PFSK-1 (cell line): ENCODE data around the gene ZFYVE27.

Experiments
- FOXP2 ChIP-seq: optimal IDR thresholded peaks from 2 replicates; pipeline ENCODE3; 2011; ENCODE audit warnings: borderline replicate concordance, control low read depth, inconsistent platforms; ENCODE audit not compliant: insufficient read depth; ENCODE audit errors: extremely low read length, extremely low read depth
- POLR2AphosphoS5 ChIP-seq: IDR thresholded peaks from 2 replicates; pipeline ENCODE4 v1.6.1; 2012; ENCODE audit warnings: low read depth, mild to moderate bottlenecking, control low read depth, low read length, moderate library complexity
- REST ChIP-seq, 2 experiments: IDR thresholded peaks; 2 replicates each; pipeline versions ENCODE4 v1.6.1 to v1.8.0; 2011 to 2012; ENCODE audit warnings: low read depth in 2 of 2, low read length in 2 of 2, control low read depth in 1 of 2, inconsistent platforms in 1 of 2, mild to moderate bottlenecking in 1 of 2, moderate library complexity in 1 of 2; ENCODE audit not compliant: insufficient read depth in 1 of 2
- SIN3A ChIP-seq: IDR thresholded peaks from 2 replicates; pipeline ENCODE4 v1.6.1; 2012; ENCODE audit warnings: mild to moderate bottlenecking, low read length, moderate library complexity, borderline replicate concordance; ENCODE audit not compliant: insufficient read depth
- TAF1 ChIP-seq: IDR thresholded peaks from 2 replicates; pipeline ENCODE4 v1.6.1; 2012; ENCODE audit warnings: low read length, control low read depth, borderline replicate concordance; ENCODE audit not compliant: insufficient read depth

GRCh38 chr10:97791824-97792721, 55.1 kb downstream of the ZFYVE27 start:
- no peak for TF ChIP-seq REST (IDR thresholded peaks at IDR 0.05; ENCODE audit: insufficient read depth in 1 of 2, low read depth in 2 of 2, low read length in 2 of 2)
- no peak for TF ChIP-seq TAF1
- TF ChIP-seq SIN3A = no peak
- TF ChIP-seq POLR2AphosphoS5 = no peak
- TF ChIP-seq FOXP2 = peak; percentile 62
